ENCODE measurements around the gene SSTR4. TPM values are rescaled to one million over a fixed set of nuclear protein-coding genes. Genes with fewer than 3 reads are reported as not detected.
"Not testable (repeated sequence)": the region's sequence is repeated elsewhere in the genome, so short reads cannot be mapped to it uniquely, and the experiment has no call there.

The SSTR4 gene, protein sequence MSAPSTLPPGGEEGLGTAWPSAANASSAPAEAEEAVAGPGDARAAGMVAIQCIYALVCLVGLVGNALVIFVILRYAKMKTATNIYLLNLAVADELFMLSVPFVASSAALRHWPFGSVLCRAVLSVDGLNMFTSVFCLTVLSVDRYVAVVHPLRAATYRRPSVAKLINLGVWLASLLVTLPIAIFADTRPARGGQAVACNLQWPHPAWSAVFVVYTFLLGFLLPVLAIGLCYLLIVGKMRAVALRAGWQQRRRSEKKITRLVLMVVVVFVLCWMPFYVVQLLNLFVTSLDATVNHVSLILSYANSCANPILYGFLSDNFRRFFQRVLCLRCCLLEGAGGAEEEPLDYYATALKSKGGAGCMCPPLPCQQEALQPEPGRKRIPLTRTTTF
- polyA plus RNA-seq (2012; ENCODE audit: missing spikeins) = not detected

DNA sequence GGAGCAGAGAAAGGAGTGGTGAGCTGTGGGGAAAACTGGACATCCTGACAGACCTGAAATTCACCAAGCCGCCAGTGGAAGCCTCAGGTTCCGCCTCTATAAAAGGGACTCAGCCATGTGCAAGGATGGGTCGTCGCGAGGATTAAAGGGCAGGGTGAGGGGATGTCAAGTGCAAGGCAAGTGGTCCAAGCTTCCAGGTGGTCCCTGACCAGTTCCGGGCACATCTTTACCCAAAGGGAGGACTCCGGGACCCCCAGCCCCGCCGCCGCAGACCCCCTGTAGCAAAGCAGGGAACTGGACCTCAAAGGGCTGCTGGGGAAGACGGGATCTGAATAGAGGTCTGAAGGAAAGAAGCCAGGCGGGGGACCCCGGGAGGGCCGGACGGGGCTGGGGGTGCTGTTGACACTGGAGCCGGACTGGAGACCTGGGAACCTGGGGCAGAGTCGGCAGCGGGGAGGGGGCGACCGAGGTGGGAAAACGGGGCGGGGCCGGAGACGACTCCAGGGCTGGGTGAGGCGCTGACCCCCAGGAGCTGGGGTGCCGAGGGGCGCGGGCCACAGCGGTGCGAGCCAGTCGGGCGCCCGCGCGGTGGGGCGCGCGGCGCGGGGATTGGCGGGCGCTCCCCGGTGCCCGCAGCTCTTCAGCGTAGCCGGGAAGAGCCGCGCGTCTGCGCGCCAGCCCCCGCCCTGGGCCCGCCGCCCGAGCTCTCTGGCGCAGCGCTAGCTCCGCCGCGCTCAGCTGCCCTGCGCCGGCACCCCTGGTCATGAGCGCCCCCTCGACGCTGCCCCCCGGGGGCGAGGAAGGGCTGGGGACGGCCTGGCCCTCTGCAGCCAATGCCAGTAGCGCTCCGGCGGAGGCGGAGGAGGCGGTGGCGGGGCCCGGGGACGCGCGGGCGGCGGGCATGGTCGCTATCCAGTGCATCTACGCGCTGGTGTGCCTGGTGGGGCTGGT lies at the start of gene SSTR4:
TSS of gene SSTR4 (plus strand) at position 592 of the 951 bp plus-strand sequence. CDS start at position 764, 172 bp downstream.
- no peak for FAIRE-seq
- no peak for TF ChIP-seq TAF1 (IDR thresholded peaks at IDR 0.05; ENCODE audit: borderline replicate concordance, low read depth, low read length)
- TF ChIP-seq POLR2A (IDR thresholded peaks at IDR 0.05; ENCODE audit: low read depth, low read length) = no peak
- no peak for TF ChIP-seq POLR2AphosphoS5 (IDR thresholded peaks at IDR 0.05; ENCODE audit: low read depth, low read length)
- DNase-seq (ENCODE audit: insufficient read length) = no peak

- no peak for TF ChIP-seq POLR2A (IDR thresholded peaks at IDR 0.05; ENCODE audit: low read depth, low read length)
- no peak for TF ChIP-seq POLR2AphosphoS5 (IDR thresholded peaks at IDR 0.05; ENCODE audit: low read depth, low read length)
- no peak for TF ChIP-seq TAF1 (IDR thresholded peaks at IDR 0.05; ENCODE audit: borderline replicate concordance, low read depth, low read length)
- no peak for FAIRE-seq
Measured at GRCh38 chr20:22986601-22987000, 48.5 kb upstream of the SSTR4 start.

GRCh38 chr20:22991424-22991823 lies 43.7 kb upstream of the SSTR4 start:
- not testable (repeated sequence) for DNase-seq (ENCODE audit: insufficient read length); FAIRE-seq

More at GRCh38 chr20:22986601-22987000, 48.5 kb upstream of the SSTR4 start:
- no peak for DNase-seq (ENCODE audit: insufficient read length)

GRCh38 chr20:22993823-22994222 lies 41.3 kb upstream of the SSTR4 start:
- TF ChIP-seq TAF1 (IDR thresholded peaks at IDR 0.05; ENCODE audit: borderline replicate concordance, low read depth, low read length) = no peak
- TF ChIP-seq POLR2AphosphoS5 (IDR thresholded peaks at IDR 0.05; ENCODE audit: low read depth, low read length) = no peak
- no peak for TF ChIP-seq POLR2A (IDR thresholded peaks at IDR 0.05; ENCODE audit: low read depth, low read length)
- DNase-seq (ENCODE audit: insufficient read length) = no peak
- FAIRE-seq = no peak

DNA sequence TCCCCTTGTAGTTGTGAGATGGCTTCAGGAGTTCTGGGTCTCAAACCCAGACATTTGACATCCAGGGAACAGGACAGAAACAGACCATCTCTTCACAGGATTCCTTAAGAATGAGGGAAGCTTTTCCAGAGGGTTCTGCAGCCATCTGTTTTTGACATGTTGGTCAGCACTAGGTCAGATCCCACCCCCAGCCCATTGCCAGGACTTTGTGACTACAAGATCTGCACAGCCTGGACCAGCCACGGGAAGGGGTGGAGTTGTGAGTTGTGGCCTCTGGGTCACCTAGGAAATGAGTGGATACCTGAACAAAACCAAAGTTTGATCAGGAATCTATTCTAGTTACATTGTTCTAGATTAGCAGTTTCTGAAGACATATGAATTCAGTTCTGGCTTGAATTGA lies 39.2 kb upstream of the SSTR4 start:
- FAIRE-seq (no peak), DNase-seq (ENCODE audit: insufficient read length) (no peak)
- TF ChIP-seq POLR2A (IDR thresholded peaks at IDR 0.05; ENCODE audit: low read depth, low read length) (no peak), POLR2AphosphoS5 (IDR thresholded peaks at IDR 0.05; ENCODE audit: low read depth, low read length) (no peak), TAF1 (IDR thresholded peaks at IDR 0.05; ENCODE audit: borderline replicate concordance, low read depth, low read length) (no peak)

DNA sequence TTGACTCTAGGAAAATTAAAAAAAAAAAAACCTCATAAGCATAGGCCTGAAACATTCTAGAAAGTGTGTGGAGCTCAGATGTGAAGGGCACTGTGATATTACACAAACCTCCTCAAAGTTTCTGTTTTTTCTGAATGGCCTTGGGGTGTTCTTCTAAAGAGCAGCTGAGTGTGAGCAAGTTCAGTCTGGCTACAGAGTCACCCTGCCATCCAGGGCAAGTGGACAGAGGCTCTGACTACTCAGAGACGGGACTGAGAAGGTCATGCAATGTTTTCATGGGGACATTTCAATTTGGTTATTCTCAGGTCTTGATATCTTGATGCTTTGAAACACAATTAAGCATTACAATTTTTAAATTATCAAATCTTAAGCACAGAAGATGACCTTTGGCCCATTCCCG lies 36.6 kb upstream of the SSTR4 start:
- TF ChIP-seq POLR2A (IDR thresholded peaks at IDR 0.05; ENCODE audit: low read depth, low read length) (no peak), POLR2AphosphoS5 (IDR thresholded peaks at IDR 0.05; ENCODE audit: low read depth, low read length) (no peak), TAF1 (IDR thresholded peaks at IDR 0.05; ENCODE audit: borderline replicate concordance, low read depth, low read length) (no peak)
- DNase-seq (ENCODE audit: insufficient read length) (no peak), FAIRE-seq (no peak)

DNA sequence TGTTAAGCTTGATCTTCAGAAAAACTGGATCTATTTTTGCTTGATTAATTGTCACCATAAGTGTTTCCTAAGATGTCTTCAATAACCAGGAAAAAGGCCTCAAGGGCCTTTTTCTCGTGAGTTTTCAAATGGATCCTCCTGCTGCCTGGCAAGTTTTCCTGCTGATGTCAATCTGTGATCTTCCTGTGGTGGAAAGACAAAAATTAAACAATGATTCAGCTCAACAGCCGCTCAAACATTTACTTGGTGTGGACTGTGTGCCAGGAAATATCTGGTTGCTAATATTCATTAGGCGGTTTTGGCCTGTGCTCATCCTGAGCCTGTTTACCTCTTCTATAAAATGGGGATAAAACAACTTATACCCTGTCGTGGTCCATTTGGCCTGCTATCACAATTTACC lies 35.4 kb upstream of the SSTR4 start:
- no peak for TF ChIP-seq POLR2A (IDR thresholded peaks at IDR 0.05; ENCODE audit: low read depth, low read length)
- no peak for TF ChIP-seq POLR2AphosphoS5 (IDR thresholded peaks at IDR 0.05; ENCODE audit: low read depth, low read length)
- no peak for TF ChIP-seq TAF1 (IDR thresholded peaks at IDR 0.05; ENCODE audit: borderline replicate concordance, low read depth, low read length)
- no peak for DNase-seq (ENCODE audit: insufficient read length)
- no peak for FAIRE-seq

GRCh38 chr20:23000232-23000947 lies 34.7 kb upstream of the SSTR4 start:
- TF ChIP-seq TAF1 (IDR thresholded peaks at IDR 0.05; ENCODE audit: borderline replicate concordance, low read depth, low read length) (no peak), POLR2A (IDR thresholded peaks at IDR 0.05; ENCODE audit: low read depth, low read length) (no peak), POLR2AphosphoS5 (IDR thresholded peaks at IDR 0.05; ENCODE audit: low read depth, low read length) (no peak)
- no peak for DNase-seq (ENCODE audit: insufficient read length)
- FAIRE-seq = peak; percentile 14

DNA sequence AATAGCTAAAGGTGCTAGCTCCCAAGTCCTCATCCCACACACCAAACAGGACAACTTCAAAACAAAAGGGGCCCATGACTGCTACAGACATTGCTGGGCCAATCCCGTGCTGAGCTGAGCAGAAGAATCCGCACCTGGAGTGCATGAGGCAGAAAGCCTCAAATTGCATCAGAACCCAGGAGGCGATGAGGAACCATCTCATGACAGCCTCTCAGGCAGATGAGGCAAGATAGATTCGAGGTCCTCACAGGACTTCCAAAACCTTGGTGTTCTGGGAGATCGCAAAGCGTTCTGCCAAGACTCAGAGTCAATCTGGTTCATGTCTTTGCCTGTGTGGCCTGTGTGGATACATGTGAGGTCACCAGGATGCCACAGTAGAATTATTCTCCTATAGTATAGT lies 32.8 kb upstream of the SSTR4 start:
- DNase-seq (ENCODE audit: insufficient read length) (no peak), FAIRE-seq (no peak)
- no peak for TF ChIP-seq POLR2AphosphoS5 (IDR thresholded peaks at IDR 0.05; ENCODE audit: low read depth, low read length)
- TF ChIP-seq TAF1 (IDR thresholded peaks at IDR 0.05; ENCODE audit: borderline replicate concordance, low read depth, low read length) = no peak
- TF ChIP-seq POLR2A (IDR thresholded peaks at IDR 0.05; ENCODE audit: low read depth, low read length) = no peak

GRCh38 chr20:23003077-23003635 lies 32.0 kb upstream of the SSTR4 start:
- FAIRE-seq (no peak), DNase-seq (ENCODE audit: insufficient read length) (no peak)
- TF ChIP-seq TAF1 (IDR thresholded peaks at IDR 0.05; ENCODE audit: borderline replicate concordance, low read depth, low read length) (no peak), POLR2AphosphoS5 (IDR thresholded peaks at IDR 0.05; ENCODE audit: low read depth, low read length) (no peak), POLR2A (IDR thresholded peaks at IDR 0.05; ENCODE audit: low read depth, low read length) (no peak)
